ENCODE measurements around the gene WIPF1.
"Not testable (repeated sequence)": the region's sequence is repeated elsewhere in the genome, so short reads cannot be mapped to it uniquely, and the experiment has no call there.

Gene WIPF1

DNA sequence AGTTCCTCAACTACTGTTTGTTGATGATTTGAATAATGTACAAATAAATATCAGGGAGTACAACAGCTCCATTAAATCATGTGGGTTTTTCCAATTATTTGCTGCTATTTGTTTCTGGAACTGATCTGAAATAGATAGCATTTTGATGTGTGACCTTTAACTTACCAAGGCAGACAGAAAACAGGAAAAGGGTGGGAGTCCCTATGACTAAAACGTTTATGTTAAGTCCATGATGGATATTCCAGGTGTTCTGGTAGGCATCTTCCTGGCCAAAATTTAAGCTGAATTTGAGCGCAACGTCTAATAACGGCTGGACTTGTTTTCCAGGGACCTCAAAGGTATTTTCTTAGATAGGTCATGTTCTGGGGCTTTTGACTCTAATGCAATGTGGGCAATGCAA lies 41.6 kb downstream of the WIPF1 start:
- intact Hi-C loops (cut with DNase I): no loop called here
- DNase-seq: no peak

DNA sequence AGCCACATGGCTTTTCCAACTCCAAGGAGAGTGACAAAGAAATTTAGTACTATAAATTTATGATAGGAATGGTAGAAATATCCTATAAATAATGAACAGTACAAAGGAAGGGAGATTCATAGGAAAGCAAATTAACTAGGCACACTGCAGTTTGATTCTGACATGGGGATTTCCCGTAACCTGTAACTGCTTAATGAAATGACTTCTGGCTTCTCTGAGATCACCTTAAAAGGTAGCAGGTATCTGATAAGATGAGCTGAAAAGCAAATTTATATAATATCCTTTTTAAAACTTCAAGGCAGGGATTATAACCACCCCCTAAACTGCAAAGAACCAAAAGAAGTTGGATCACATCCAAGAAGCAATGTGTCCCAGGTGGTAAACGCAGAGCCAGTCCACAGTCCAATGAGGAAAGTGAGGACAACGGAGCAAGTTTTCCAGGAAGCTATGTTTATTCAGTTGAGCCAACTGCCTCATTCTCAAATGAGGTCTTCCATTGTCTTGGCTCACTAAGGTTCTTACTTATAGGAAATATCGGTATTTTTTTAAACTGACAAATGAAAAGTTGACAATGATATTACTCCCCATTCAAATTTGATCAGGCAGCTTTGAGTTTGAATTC lies 43.0 kb downstream of the WIPF1 start:
- DNase-seq: no peak
- intact Hi-C loops (cut with DNase I): no loop called here

GRCh38 chr2:174553811-174554493 lies 43.7 kb downstream of the WIPF1 start:
- intact Hi-C loops (cut with DNase I): no loop called here
- DNase-seq: no peak

DNA sequence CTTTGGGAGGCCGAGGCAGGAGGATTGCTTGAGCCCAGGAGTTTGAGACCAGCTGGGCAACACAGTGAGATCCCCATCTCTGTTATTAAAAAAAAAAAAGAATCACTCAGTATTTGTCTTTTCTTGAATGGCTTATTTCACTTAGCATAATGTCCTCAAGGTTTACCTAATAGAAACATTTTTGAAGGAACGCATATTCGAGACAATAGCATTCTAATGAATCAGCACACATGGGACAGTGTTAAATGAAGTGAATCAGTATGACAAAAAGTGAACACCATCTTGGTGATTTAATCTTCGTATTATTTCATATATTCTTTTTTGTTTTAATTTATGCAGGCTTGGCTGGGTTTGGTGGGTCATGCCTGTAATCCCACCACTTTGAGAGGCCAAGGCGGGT lies 44.7 kb downstream of the WIPF1 start:
- intact Hi-C loops (cut with DNase I): no loop called here
- no peak for DNase-seq

DNA sequence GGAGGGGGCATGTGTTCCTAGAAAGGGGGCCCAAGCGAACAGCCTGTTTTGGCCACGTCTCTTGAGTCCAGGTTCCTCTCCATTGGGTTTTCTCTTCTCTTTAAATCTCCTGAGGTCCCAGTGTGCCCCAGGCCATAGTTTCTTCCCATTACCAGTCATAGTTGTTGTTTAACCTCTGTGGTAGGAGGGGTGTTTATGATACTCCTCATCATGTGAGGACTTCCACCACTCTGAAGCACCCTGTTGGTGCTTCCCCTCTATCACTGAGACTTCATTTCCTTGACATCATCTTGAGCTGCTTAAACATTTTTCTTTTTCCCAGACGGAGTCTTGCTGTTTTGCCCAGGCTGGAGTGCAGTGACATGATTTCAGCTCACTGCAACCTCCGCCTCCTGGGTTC lies 45.9 kb downstream of the WIPF1 start:
- DNase-seq: no peak
- intact Hi-C loops (cut with DNase I): no loop called here

DNA sequence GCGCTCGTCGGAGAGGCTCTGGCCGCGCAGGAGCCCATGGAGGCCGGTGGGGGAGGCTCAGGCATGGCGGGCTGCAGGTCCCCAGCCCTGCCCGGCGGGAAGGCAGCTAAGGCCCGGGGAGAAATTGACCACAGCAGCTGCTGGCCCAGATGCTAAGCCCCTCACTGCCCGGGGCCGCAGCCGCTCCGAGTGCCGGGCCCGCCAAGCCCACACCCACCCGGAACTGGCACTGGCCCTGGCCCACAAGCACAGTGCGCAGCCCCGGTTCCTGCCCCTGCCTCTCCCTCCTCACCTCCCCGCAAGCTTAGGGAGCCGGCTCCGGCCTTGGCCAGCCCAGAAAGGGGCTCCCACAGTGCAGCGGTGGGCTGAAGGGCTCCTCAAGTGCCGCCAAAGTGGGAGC lies 49.0 kb downstream of the WIPF1 start:
- DNase-seq; intact Hi-C loops (cut with DNase I): not testable (repeated sequence)

DNA sequence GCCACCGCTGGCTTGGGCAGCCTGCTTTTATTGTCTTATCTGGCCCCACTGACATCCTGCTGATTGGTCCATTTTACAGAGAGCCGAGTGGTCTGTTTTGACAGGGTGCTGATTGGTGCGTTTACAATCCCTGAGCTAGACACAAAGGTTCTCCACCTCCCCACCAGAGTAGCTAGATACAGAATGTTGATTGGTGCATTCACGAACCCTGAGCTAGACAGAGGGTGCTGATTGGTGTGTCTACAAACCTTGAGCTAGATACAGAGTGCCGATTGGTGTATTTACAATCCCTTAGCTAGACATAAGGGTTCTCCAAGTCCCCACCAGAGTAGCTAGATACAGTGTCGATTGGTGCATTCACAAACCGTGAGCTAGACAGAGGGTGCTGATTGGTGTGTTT lies 49.6 kb downstream of the WIPF1 start:
- intact Hi-C loops (cut with DNase I); DNase-seq: not testable (repeated sequence)

DNA sequence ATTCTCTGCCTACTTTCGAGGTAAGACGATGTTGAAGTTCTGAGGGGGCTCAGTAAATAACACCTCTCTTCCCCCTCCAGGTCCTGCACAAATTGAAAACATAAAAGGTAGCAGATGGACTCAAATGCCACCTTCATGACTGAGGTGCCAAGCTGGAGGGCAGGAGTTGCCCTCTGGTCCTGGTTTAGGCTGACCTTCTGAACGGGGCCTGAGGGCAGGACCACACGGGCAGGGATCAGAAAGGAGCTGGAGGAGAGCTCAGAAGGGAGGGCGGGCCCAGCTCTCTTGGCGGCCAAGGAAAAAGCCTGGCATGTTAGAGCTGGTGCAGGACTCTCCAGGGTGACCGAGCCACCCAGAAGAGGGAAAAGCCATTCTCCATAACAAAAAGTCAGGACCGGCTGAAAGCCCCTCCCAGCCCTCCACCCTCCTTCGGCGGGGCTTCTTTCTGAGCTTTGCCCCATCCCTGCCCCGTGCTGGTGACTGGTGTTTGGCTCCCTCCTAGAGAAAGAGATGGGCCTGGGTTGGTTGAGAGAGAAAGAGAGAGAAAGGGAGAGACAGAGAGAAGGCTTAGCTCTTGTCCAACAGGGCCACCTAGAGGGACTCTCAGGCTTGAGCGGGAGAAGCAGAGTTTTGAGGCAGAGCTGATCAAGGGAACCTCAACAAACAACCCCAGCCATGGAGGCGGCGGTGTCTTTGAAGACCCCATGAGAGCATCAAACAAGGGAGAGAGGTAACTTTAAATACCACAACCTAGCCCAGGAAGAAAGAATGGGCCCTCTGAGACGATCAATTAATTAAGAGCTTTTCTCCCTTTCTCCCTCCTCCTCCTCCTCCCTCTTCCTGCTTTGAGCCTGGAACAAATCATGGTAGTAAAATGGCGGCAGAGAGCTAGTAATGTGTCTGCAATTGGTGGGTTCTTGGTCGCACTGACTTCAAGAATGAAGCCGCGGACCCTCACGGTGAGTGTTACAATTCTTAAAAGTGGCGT lies 50.8 kb downstream of the WIPF1 start:
- DNase-seq: peak in 38 of 42 donors; percentile 22 to 84 (median 54)

DNA sequence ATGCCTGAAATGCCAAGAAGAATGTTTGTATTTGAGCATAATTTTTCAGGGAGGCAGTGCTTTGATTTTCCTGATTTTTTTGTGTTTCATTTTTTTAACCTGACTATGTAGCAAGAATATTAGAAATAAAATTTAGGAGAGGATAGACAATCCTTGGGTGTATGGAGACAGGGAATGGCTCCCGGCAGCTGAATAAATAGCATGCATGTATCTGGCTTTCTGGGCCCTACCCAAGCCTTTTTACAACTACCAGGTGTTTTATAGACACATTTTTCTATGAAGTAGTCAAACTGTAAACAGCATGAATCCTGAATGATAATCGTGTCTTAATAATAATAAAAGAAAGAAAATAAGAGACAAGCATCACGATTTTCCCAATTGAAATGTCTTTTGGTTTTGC lies 52.4 kb downstream of the WIPF1 start:
- no peak for DNase-seq
- intact Hi-C loops (cut with DNase I): no loop called here

More for the DNA sequence above, 50.8 kb downstream of the WIPF1 start:
- intact Hi-C loops (cut with DNase I): no loop called here

DNA sequence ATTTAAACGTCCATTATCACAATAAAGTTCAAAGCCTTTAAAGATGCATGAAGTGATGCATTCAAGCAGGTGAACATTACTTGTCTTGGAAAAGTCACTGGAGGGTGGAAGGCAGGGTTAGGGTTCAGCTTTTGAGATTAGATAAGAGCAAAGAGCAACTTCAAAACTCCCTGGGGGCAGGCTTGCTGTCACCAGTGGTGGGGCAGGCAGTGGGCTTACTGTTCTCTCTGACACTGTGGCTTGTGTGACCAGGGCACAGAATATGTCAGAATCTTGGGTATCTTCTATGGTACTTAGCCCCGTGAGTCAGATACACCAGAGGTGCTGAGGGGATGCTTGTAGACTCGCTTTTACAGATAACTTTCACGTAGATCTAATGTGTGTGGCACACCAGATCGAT lies 52.8 kb downstream of the WIPF1 start:
- intact Hi-C loops (cut with DNase I): no loop called here
- no peak for DNase-seq

DNA sequence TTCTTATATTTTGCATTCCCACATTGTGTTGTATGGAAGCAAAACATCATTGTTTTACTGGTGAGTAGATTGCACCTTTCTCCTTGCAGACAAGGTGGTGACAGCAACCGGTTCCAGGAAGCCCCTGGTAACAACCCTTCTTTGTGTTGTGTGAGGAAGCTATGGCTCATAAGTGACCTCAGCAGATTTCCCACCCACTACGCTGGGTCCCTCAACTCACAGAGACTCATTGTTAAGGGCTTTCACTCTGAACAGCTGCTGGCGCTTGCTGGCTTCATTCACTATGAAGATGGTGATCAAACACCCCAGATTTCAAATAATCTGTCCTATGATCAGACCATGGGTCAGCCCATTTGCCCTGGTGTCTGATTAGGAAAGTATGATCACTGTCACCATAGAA lies 53.4 kb downstream of the WIPF1 start:
- DNase-seq: peak in 34 of 42 donors; percentile 9 to 74 (median 42)

DNA sequence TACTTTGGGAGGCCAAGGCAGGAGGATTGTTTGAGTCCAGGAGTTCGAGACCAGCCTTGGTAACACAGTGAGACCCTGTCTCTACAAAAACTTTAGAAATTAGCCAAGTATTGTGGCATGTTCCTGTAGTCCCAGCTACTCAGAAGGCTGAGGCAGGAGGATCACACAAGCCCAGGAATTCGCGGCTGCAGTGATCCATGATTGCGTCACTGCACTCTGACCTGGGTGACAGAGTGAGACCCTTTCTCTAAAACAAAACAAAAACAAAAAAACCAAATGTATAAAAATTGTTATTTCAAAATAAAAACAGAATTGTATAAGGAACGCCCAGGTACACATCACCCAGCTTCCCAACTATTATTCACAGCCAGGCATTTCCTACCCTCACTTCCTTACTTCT lies 56.7 kb downstream of the WIPF1 start:
- DNase-seq: no peak
- intact Hi-C loops (cut with DNase I): no loop called here

More for the DNA sequence above, 53.4 kb downstream of the WIPF1 start:
- intact Hi-C loops (cut with DNase I): no loop called here

DNA sequence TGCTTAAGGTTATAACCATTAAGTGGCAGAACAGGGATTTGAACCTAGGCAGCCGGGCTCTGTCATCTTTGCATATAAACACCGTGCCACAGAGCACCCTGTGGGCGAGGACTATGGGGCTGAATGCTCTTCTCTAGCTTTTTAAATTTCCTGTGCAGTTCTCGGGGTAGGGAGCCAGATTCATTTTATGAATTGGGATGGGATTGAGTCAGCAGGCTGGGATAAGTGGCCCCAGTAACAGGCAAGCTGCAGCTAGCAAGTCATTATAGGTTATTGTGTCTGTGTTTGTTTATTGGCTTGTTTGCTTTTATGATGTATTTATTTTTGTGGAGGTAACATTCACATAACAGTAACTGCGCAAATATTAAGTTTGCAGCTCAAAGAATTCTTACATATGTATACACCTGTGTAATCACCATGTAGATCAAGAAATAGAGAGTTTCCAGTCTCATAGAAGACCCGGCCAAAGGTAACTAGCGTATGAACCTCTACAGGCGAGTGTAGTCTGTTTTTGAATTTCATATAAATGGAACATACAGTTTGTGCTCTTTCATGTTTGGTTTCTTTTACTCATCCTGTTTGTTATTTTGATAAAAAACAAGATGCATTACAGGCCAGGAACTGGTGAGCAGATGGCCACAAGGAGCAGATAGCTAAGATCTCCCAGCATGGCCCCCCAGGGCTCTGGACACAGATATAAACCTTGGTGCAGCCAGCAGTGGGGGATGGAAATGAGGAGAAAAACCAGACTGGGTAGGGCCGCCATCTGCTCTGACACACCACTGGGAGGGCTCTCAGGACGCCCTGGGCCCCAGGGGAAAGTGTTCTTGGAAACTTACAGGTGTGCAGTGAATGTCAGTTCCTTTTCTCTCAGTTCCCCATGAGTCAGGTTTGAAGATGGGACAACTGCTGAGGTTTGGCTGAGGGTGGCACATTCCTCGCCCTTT lies 61.6 kb downstream of the WIPF1 start:
- DNase-seq: no peak
- intact Hi-C loops (cut with DNase I): no loop called here

GRCh38 chr2:174535083-174535482 lies 62.5 kb downstream of the WIPF1 start:
- DNase-seq: no peak
- intact Hi-C loops (cut with DNase I): no loop called here

DNA sequence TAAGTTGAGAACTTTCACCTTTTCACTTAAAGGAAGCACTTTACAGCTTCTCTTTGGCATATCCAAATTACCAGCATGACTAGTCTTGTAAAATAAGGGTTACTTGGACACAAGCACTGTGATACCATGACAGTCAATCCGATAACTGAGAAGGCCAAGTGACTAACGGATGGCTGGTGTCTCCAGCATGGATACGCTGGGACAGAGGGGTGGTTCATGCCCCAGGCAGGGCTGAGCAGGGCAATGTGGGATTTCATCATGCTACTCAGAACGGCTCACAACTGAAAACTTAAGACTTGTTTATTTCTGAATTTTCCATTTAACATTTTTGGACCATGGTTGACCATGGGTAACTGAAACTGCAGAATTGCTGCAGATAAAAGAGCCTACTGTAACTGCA lies 67.7 kb downstream of the WIPF1 start:
- intact Hi-C loops (cut with DNase I): loop anchor here (10.0 kb wide), 1 partner anchor 65 kb away; no protein-coding TSS in a partner anchor

GRCh38 chr2:174527959-174528358 lies 69.6 kb downstream of the WIPF1 start:
- intact Hi-C loops (cut with DNase I): loop anchor here (10.0 kb wide), 1 partner anchor 63 kb away; no protein-coding TSS in a partner anchor
- no peak for DNase-seq

More for the DNA sequence above, 67.7 kb downstream of the WIPF1 start:
- no peak for DNase-seq

DNA sequence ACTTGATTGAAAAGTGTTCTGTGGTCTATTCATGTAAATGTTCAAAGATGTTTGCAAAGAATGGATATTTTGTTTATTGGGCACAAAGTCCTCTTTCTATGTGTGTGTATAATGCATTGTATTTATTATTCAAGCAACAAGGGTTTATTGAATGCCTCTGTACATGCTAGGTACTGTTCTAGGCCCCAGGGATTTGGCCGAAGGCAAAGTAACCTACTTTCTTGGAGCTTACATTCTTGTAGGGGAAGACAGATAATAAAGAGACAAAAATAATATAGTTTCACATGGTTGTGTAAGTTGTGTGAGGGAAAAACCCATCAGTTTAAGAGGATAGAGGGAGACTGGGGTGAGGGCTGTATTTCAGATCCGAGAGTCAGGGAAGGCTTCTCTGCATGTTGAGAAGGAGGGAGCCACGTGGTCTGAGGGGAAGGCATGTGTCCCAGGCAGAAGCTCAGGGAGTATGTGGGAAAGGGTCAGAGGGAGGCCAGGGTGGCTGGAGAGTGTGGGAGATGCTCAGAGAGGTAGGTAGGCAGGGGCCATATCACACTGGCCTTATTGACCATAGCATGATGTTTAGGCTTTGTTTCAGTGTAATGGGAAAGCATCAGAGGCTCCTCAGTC lies 70.4 kb downstream of the WIPF1 start:
- intact Hi-C loops (cut with DNase I): loop anchor here (10.0 kb wide), 1 partner anchor 62 kb away; no protein-coding TSS in a partner anchor

GRCh38 chr2:174524527-174524926 lies 73.1 kb downstream of the WIPF1 start:
- intact Hi-C loops (cut with DNase I): loop anchor here (10.0 kb wide), 1 partner anchor 60 kb away; no protein-coding TSS in a partner anchor
- DNase-seq: no peak

More for the DNA sequence above, 70.4 kb downstream of the WIPF1 start:
- DNase-seq: no peak
